ENCODE measurements around the gene UBR3. TPM values are rescaled to one million over a fixed set of nuclear protein-coding genes. Genes with fewer than 3 reads are reported as not detected.
"Not testable (repeated sequence)": the region's sequence is repeated elsewhere in the genome, so short reads cannot be mapped to it uniquely, and the experiment has no call there.

The UBR3 gene
- total RNA-seq, 2 donors from 2014 or later: 20.4 to 24.8 TPM

GRCh38 chr2:169845016-169845415 lies 17.8 kb downstream of the UBR3 start:
- Mint-ChIP-seq H3K27me3 (ENCODE audit: insufficient read depth) (no peaks in the 10 kb centered on the region), H3K36me3 (ENCODE audit: low read depth) (peaks cover 32% of the 10 kb centered on the region), H3K4me3 (no peak overlapping the region), H3K9me3 (peaks cover 5% of the 10 kb centered on the region), H3K4me1 (peaks cover 4% of the 10 kb centered on the region), H3K27ac (no peak overlapping the region)
- no peak for DNase-seq
- 100% methylated on average over 2 of the region's 2 CpGs; no CpG with 5 or more reads in 1 of the 2 experiments for WGBS, 2 experiments (ENCODE audit: insufficient coverage in 1 of 2, insufficient read length in 1 of 2)
- no peak overlapping the region for H3K27ac ChIP-seq (ENCODE audit: low read depth, low read length)
- no peak for TF ChIP-seq CTCF (conservative IDR thresholded peaks at IDR 0.05)
- no peaks in the 10 kb centered on the region for H3K4me1 ChIP-seq (ENCODE audit: control insufficient read depth, insufficient read depth, low read length)
- H3K9ac ChIP-seq (ENCODE audit: extremely low read depth, low read length, poor library complexity, severe bottlenecking): no peak overlapping the region
- no peaks in the 10 kb centered on the region for H3K9me3 ChIP-seq (ENCODE audit: control insufficient read depth, low read length)
- no peak overlapping the region for H3K4me3 ChIP-seq (ENCODE audit: low read length)
- H3K27me3 ChIP-seq (ENCODE audit: control insufficient read depth, insufficient read depth, low read length, poor library complexity, severe bottlenecking): no peaks in the 10 kb centered on the region
- H3K36me3 ChIP-seq (ENCODE audit: control insufficient read depth, insufficient read depth, low read length): peaks cover 11% of the 10 kb centered on the region

- H3K27me3 Mint-ChIP-seq (ENCODE audit: insufficient read depth); H3K9ac ChIP-seq (ENCODE audit: extremely low read depth, low read length, poor library complexity, severe bottlenecking); H3K4me3 ChIP-seq (ENCODE audit: low read length); H3K36me3 ChIP-seq (ENCODE audit: control insufficient read depth, insufficient read depth, low read length); H3K4me1 Mint-ChIP-seq; H3K27ac ChIP-seq (ENCODE audit: low read depth, low read length); DNase-seq; H3K27ac Mint-ChIP-seq; H3K9me3 ChIP-seq (ENCODE audit: control insufficient read depth, low read length); H3K27me3 ChIP-seq (ENCODE audit: control insufficient read depth, insufficient read depth, low read length, poor library complexity, severe bottlenecking); H3K4me1 ChIP-seq (ENCODE audit: control insufficient read depth, insufficient read depth, low read length); H3K9me3 Mint-ChIP-seq; H3K4me3 Mint-ChIP-seq: not testable (repeated sequence)
- H3K36me3 Mint-ChIP-seq (ENCODE audit: low read depth): peaks cover 30% of the 10 kb centered on the region
- WGBS, 2 experiments (ENCODE audit: insufficient coverage in 1 of 2, insufficient read length in 1 of 2): 90 to 92% methylated on average over 4 to 8 of the region's 8 CpGs
These were observed 21.9 kb downstream of the UBR3 start for GRCh38 chr2:169848959-169849693.

- DNase-seq: no peak
- 94 to 100% methylated on average over 1 of the region's 1 CpG for WGBS, 2 experiments (ENCODE audit: insufficient coverage in 1 of 2, insufficient read length in 1 of 2)
- no peak overlapping the region for H3K4me3 Mint-ChIP-seq
- no peak overlapping the region for H3K27ac ChIP-seq (ENCODE audit: low read depth, low read length)
- H3K36me3 Mint-ChIP-seq (ENCODE audit: low read depth): peaks cover 30% of the 10 kb centered on the region
- no peaks in the 10 kb centered on the region for H3K9me3 ChIP-seq (ENCODE audit: control insufficient read depth, low read length)
- H3K27ac Mint-ChIP-seq: no peak overlapping the region
- TF ChIP-seq CTCF (conservative IDR thresholded peaks at IDR 0.05): no peak
- no peak overlapping the region for H3K9ac ChIP-seq (ENCODE audit: extremely low read depth, low read length, poor library complexity, severe bottlenecking)
- peaks cover 3% of the 10 kb centered on the region for H3K9me3 Mint-ChIP-seq
- no peaks in the 10 kb centered on the region for H3K4me1 ChIP-seq (ENCODE audit: control insufficient read depth, insufficient read depth, low read length)
- no peak overlapping the region for H3K4me3 ChIP-seq (ENCODE audit: low read length)
- no peaks in the 10 kb centered on the region for H3K27me3 ChIP-seq (ENCODE audit: control insufficient read depth, insufficient read depth, low read length, poor library complexity, severe bottlenecking)
- no peaks in the 10 kb centered on the region for H3K27me3 Mint-ChIP-seq (ENCODE audit: insufficient read depth)
- peaks cover 4% of the 10 kb centered on the region for H3K36me3 ChIP-seq (ENCODE audit: control insufficient read depth, insufficient read depth, low read length)
- peaks cover 4% of the 10 kb centered on the region for H3K4me1 Mint-ChIP-seq
These were observed 22.5 kb downstream of the UBR3 start for GRCh38 chr2:169849710-169850109.

Measured in endodermal cell (in vitro differentiated cells).